Suprapubic skin (tissue), 3 donors: ENCODE results near the gene ZCCHC24.

Source experiments
- CTCF ChIP-seq, 2 donors: fragments of 200-600 bp in 1 of 2; fragments of 450-650 bp in 1 of 2; sonication (generic) in 1 of 2; IDR thresholded peaks; one replicate each; pipeline ENCODE4 v1.5.1; 2016 to 2019; ENCODE audit warnings: antibody characterized with exemption in 2 of 2, mild to moderate bottlenecking in 1 of 2, moderate library complexity in 1 of 2
- POLR2A ChIP-seq, 2 donors: fragments of 450-650 bp; IDR thresholded peaks; one replicate each; pipeline ENCODE4 v1.6.1; 2017; ENCODE audit warnings: antibody characterized with exemption in 2 of 2, mild to moderate bottlenecking in 2 of 2, moderate library complexity in 2 of 2

DNA sequence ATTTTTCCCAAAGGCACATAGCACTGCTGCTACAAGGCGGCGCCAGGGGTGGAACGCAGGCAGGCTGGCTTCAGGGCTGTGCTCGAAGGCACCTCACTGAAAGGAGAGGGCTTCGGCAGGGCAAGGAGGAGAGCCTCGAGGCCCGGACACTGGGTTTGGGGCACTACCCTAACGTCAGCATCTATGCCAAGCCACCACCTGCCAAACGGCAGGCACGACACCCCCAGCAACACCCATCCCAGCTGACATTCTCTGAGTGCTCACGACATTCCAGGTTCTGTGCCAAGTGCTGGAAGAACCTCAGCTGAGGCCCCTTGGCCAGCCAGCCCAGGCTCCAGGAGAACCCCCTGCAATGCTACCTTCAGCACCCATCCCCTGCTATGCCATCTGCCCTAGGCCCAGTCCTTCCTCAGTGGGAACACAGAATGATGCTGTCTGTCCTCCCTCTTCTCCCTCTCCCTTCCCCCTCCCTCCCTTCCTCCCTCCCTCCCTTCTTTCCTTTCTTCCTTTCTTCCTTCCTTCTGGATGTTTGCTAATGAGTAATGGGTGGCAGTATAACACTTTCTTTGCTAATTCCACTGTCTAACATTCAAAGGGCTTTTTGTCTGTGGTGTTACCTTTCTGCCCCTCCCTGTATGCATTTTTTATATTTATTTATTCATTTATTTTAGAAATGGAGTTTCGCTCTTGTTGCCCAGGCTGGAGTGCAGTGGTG, 24.3 kb downstream of the ZCCHC24 start:
- TF ChIP-seq CTCF (IDR thresholded peaks at IDR 0.05): no peak
- TF ChIP-seq POLR2A (IDR thresholded peaks at IDR 0.05): no peak
